Neural cell (in vitro differentiated cells): ENCODE measurements around the gene SLC6A17. TPM values are rescaled to one million over a fixed set of nuclear protein-coding genes. Genes with fewer than 3 reads are reported as not detected.

Experiments
- H2AFZ ChIP-seq: fragments of 200-600, 300-800 bp; sonication (generic), shearing (Covaris generic); 2 replicates; pipeline ENCODE4 v1.6.0; 2014; ENCODE audit warnings: low read depth, mild to moderate bottlenecking, antibody characterized with exemption, low read length, moderate library complexity
- H3F3A ChIP-seq: fragments of 200-600 bp; shearing (Covaris generic); 2 replicates; pipeline ENCODE4 v1.6.1; 2016; ENCODE audit warnings: mild to moderate bottlenecking, moderate library complexity, mixed read lengths, antibody characterized with exemption, low read length; ENCODE audit not compliant: insufficient read depth, poor library complexity, severe bottlenecking
- H3K27ac ChIP-seq: fragments of 200-600, 300-800 bp; sonication (generic), shearing (Covaris generic); 2 replicates; pipeline ENCODE4 v1.5.1; 2014; ENCODE audit warnings: mild to moderate bottlenecking, low read length, moderate library complexity
- H3K27me3 ChIP-seq: fragments of 300-800, 200-600 bp; sonication (generic), shearing (Covaris generic); 2 replicates; pipeline ENCODE4 v1.6.0; 2014; ENCODE audit warnings: mild to moderate bottlenecking, low read depth, low read length, moderate library complexity; ENCODE audit not compliant: insufficient read depth
- H3K36me3 ChIP-seq: fragments of 300-800, 200-600 bp; sonication (generic), shearing (Covaris generic); 2 replicates; pipeline ENCODE4 v1.5.1; 2014; ENCODE audit warnings: mild to moderate bottlenecking, antibody characterized with exemption, low read length, moderate library complexity; ENCODE audit not compliant: insufficient read depth
- H3K4me2 ChIP-seq: fragments of 300-800, 200-600 bp; sonication (generic), shearing (Covaris generic); 2 replicates; pipeline ENCODE4 v1.6.0; 2014; ENCODE audit warnings: mild to moderate bottlenecking, low read length
- H3K4me3 ChIP-seq: fragments of 300-800, 200-600 bp; sonication (generic), shearing (Covaris generic); 2 replicates; pipeline ENCODE4 v1.5.1; 2014; ENCODE audit warnings: mild to moderate bottlenecking, low read length, moderate library complexity
- H3K79me2 ChIP-seq: fragments of 200-600 bp; shearing (Covaris generic); replicated peaks from 2 replicates; pipeline ENCODE4 v1.6.0; 2014; ENCODE audit warnings: mild to moderate bottlenecking, low read length, moderate library complexity; ENCODE audit not compliant: insufficient read depth
- H3K9ac ChIP-seq: fragments of 300-800, 200-600 bp; sonication (generic), shearing (Covaris generic); 2 replicates; pipeline ENCODE4 v1.6.1; 2016; ENCODE audit warnings: mild to moderate bottlenecking, low read length, mixed read lengths
- H3K9me2 ChIP-seq: fragments of 200-600 bp; shearing (Covaris generic); 2 replicates; pipeline ENCODE4 v1.6.1; 2016; ENCODE audit warnings: mild to moderate bottlenecking, low read length, mixed read lengths; ENCODE audit not compliant: insufficient read depth
- H3K9me3 ChIP-seq: fragments of 200-600, 300-800 bp; sonication (generic), shearing (Covaris generic); 2 replicates; pipeline ENCODE4 v1.6.1; 2016; ENCODE audit warnings: mild to moderate bottlenecking, mixed run types, low read length, moderate library complexity, mixed read lengths
- H4K20me1 ChIP-seq: fragments of 200-600 bp; shearing (Covaris generic); 2 replicates; pipeline ENCODE4 v1.6.1; 2016; ENCODE audit warnings: mild to moderate bottlenecking, mixed run types; ENCODE audit not compliant: insufficient read depth
- CTCF ChIP-seq: fragments of 450-650 bp; IDR thresholded peaks from 2 replicates; pipeline ENCODE4 v1.5.1; 2014; ENCODE audit warnings: antibody characterized with exemption, mild to moderate bottlenecking, moderate library complexity; ENCODE audit not compliant: poor library complexity, severe bottlenecking
- EP300 ChIP-seq: fragments of 450-650 bp; conservative IDR thresholded peaks from 2 replicates; pipeline ENCODE4 v1.6.1; 2014; ENCODE audit warnings: antibody characterized with exemption, mild to moderate bottlenecking, moderate library complexity; ENCODE audit not compliant: poor library complexity, severe bottlenecking
- EZH2 ChIP-seq: fragments of 200-600, 300-800 bp; shearing (Covaris generic), sonication (generic); IDR thresholded peaks from 2 replicates; pipeline ENCODE4 v1.6.1; 2014; ENCODE audit warnings: antibody characterized with exemption, low read length, borderline replicate concordance, mild to moderate bottlenecking; ENCODE audit not compliant: insufficient read depth, poor library complexity, severe bottlenecking
- MXI1 ChIP-seq: fragments of 450-650 bp; conservative IDR thresholded peaks from 2 replicates; pipeline ENCODE4 v1.6.1; 2014; ENCODE audit warnings: antibody characterized with exemption, mild to moderate bottlenecking; ENCODE audit not compliant: poor library complexity, severe bottlenecking
- POLR2AphosphoS5 ChIP-seq: IDR thresholded peaks from 2 replicates; pipeline ENCODE4 v1.6.1; 2012
- RAD21 ChIP-seq: fragments of 450-650 bp; conservative IDR thresholded peaks from 2 replicates; pipeline ENCODE4 v1.6.1; 2014; ENCODE audit warnings: antibody characterized with exemption, mild to moderate bottlenecking, moderate library complexity
- REST ChIP-seq: IDR thresholded peaks from 2 replicates; pipeline ENCODE4 v1.6.1; 2012; ENCODE audit warnings: borderline replicate concordance
- SMC3 ChIP-seq: fragments of 450-650 bp; conservative IDR thresholded peaks from 2 replicates; pipeline ENCODE4 v1.6.1; 2014; ENCODE audit warnings: antibody characterized with exemption, mild to moderate bottlenecking, moderate library complexity; ENCODE audit not compliant: poor library complexity
- TAF1 ChIP-seq: IDR thresholded peaks from 2 replicates; pipeline ENCODE4 v1.6.1; 2012; ENCODE audit warnings: low read depth
- polyA plus RNA-seq: library from polyadenylated mRNA; depleted of rRNA; stranded (reverse); fragments of >200 nt; gene quantifications from 2 replicates; pipeline ENCODE4 v1.2.3, GENCODE V29; 2014

The SLC6A17 gene
- polyA plus RNA-seq, 1 donor from 2014 or later = 3.5 TPM

GRCh38 chr1:110148961-110149360 lies 1.3 kb upstream of the SLC6A17 start:
- Histone ChIP-seq H3K4me2 (no peak overlapping the region), H3K79me2 (no peaks in the 10 kb centered on the region), H3K4me3 (no peak overlapping the region), H2AFZ (no peak overlapping the region), H4K20me1 (no peaks in the 10 kb centered on the region), H3K27me3 (peaks cover 74% of the 10 kb centered on the region), H3K9me3 (no peaks in the 10 kb centered on the region), H3F3A (no peaks in the 10 kb centered on the region), H3K27ac (no peak overlapping the region), H3K9me2 (no peaks in the 10 kb centered on the region), H3K36me3 (no peaks in the 10 kb centered on the region), H3K9ac (no peak overlapping the region)
- TF ChIP-seq EZH2 = no peak
- no peak for TF ChIP-seq TAF1
- TF ChIP-seq CTCF = peak; percentile 25

- Histone ChIP-seq H3F3A (no peaks in the 10 kb centered on the region), H3K79me2 (no peaks in the 10 kb centered on the region), H3K9me2 (no peaks in the 10 kb centered on the region), H3K9me3 (no peaks in the 10 kb centered on the region), H3K9ac (peak overlapping the region; percentile 64), H3K4me2 (peak overlapping the region; percentile 91), H3K27me3 (peaks cover 97% of the 10 kb centered on the region), H3K4me3 (peak overlapping the region; percentile 86), H3K27ac (peak overlapping the region; percentile 8), H3K36me3 (no peaks in the 10 kb centered on the region), H2AFZ (no peak overlapping the region), H4K20me1 (no peaks in the 10 kb centered on the region)
- peak; percentile 6 for TF ChIP-seq POLR2AphosphoS5
- TF ChIP-seq SMC3 = no peak
- peak; percentile 19 for TF ChIP-seq CTCF
These were observed 928 bp downstream of the SLC6A17 start for GRCh38 chr1:110151175-110151669.

GRCh38 chr1:110152133-110152785 lies 2.0 kb downstream of the SLC6A17 start:
- no peak overlapping the region for H3K27ac ChIP-seq
- H3K36me3 ChIP-seq = no peaks in the 10 kb centered on the region
- peaks cover 91% of the 10 kb centered on the region for H3K27me3 ChIP-seq
- no peaks in the 10 kb centered on the region for H3F3A ChIP-seq
- no peaks in the 10 kb centered on the region for H3K9me3 ChIP-seq
- no peak overlapping the region for H3K9ac ChIP-seq
- no peaks in the 10 kb centered on the region for H3K9me2 ChIP-seq
- H3K4me3 ChIP-seq = peak overlapping the region; percentile 86
- peak overlapping the region; percentile 5 for H3K4me2 ChIP-seq
- H3K79me2 ChIP-seq = no peaks in the 10 kb centered on the region
- no peak for TF ChIP-seq REST
- no peak for TF ChIP-seq RAD21
- TF ChIP-seq POLR2AphosphoS5 = no peak
- no peak for TF ChIP-seq CTCF
- no peak for TF ChIP-seq EZH2
- no peak for TF ChIP-seq EP300
- TF ChIP-seq SMC3 = no peak
- TF ChIP-seq TAF1 = no peak
- TF ChIP-seq MXI1 = no peak
- no peaks in the 10 kb centered on the region for H4K20me1 ChIP-seq
- no peak overlapping the region for H2AFZ ChIP-seq
